ENCODE results near the gene LRG1. TPM values are rescaled to one million over a fixed set of nuclear protein-coding genes. Genes with fewer than 3 reads are reported as not detected.

The LRG1 gene
- total and polyA plus RNA-seq, 5 experiments from 2014 or later: not detected

GRCh38 chr19:4541114-4541805, 1.4 kb upstream of the LRG1 start:
- Mint-ChIP-seq H3K4me1 (peaks cover 5 to 10% (median 7%) of the 10 kb centered on the region in 4 donors), H3K9me3 (peaks cover 0 to 2% (median 0%) of the 10 kb centered on the region in 9 donors), H3K27me3 (peaks cover 0 to 28% (median 8%) of the 10 kb centered on the region in 5 donors), H3K4me3 (no peak overlapping the region), H3K36me3 (no peaks in the 10 kb centered on the region), H3K27ac (no peak overlapping the region)
- DNase-seq: no peak
- POLR2A ChIA-PET: no interaction called here
- ATAC-seq: no peak

- Mint-ChIP-seq H3K27ac (peak overlapping the region in 1 of 10 donors; percentile 29), H3K36me3 (no peaks in the 10 kb centered on the region), H3K9me3 (peaks cover 0 to 2% (median 0%) of the 10 kb centered on the region in 9 donors), H3K27me3 (peaks cover 3 to 34% (median 8%) of the 10 kb centered on the region in 5 donors), H3K4me3 (no peak overlapping the region), H3K4me1 (peaks cover 7 to 16% (median 14%) of the 10 kb centered on the region in 4 donors)
- POLR2A ChIA-PET: interaction anchor here (0.6 kb wide), 1 partner anchor 22 kb away, joined by 3 read pairs; no protein-coding TSS in a partner anchor
- no peak for DNase-seq
- ATAC-seq: no peak
Observed at GRCh38 chr19:4539169-4539692, 605 bp downstream of the LRG1 start.

- H3K4me3 Mint-ChIP-seq: no peak overlapping the region
- H3K9me3 Mint-ChIP-seq: peaks cover 0 to 2% (median 0%) of the 10 kb centered on the region in 9 donors
- H3K36me3 Mint-ChIP-seq: no peaks in the 10 kb centered on the region
- no peak overlapping the region for H3K27ac Mint-ChIP-seq
- DNase-seq (no peak), ATAC-seq (no peak)
- H3K4me1 Mint-ChIP-seq: peaks cover 7 to 16% (median 14%) of the 10 kb centered on the region in 4 donors
- POLR2A ChIA-PET: interaction anchor here (0.6 kb wide), 1 partner anchor 388 kb away, joined by 5 read pairs; no protein-coding TSS in a partner anchor
- H3K27me3 Mint-ChIP-seq: peaks cover 3 to 34% (median 8%) of the 10 kb centered on the region in 5 donors
Observed at GRCh38 chr19:4538601-4538954, 1.3 kb downstream of the LRG1 start.

GRCh38 chr19:4537953-4538600, 1.8 kb downstream of the LRG1 start:
- Mint-ChIP-seq H3K36me3 (no peaks in the 10 kb centered on the region), H3K27ac (peak overlapping the region in 1 of 10 donors; percentile 18), H3K4me3 (no peak overlapping the region), H3K9me3 (peaks cover 0 to 2% (median 0%) of the 10 kb centered on the region in 9 donors), H3K27me3 (peaks cover 3 to 38% (median 12%) of the 10 kb centered on the region in 5 donors), H3K4me1 (peaks cover 7 to 16% (median 14%) of the 10 kb centered on the region in 4 donors)
- DNase-seq: no peak
- POLR2A ChIA-PET: interaction anchor here (0.6 kb wide), 1 partner anchor 389 kb away, joined by 5 read pairs; no protein-coding TSS in a partner anchor
- ATAC-seq: no peak

- H3K4me1 Mint-ChIP-seq: peaks cover 7 to 16% (median 14%) of the 10 kb centered on the region in 4 donors
- H3K36me3 Mint-ChIP-seq: no peaks in the 10 kb centered on the region
- peaks cover 3 to 35% (median 12%) of the 10 kb centered on the region in 5 donors for H3K27me3 Mint-ChIP-seq
- ATAC-seq (no peak), DNase-seq (no peak)
- H3K9me3 Mint-ChIP-seq: peaks cover 0 to 2% (median 0%) of the 10 kb centered on the region in 9 donors
- POLR2A ChIA-PET: no interaction called here
- H3K4me3 Mint-ChIP-seq: no peak overlapping the region
- no peak overlapping the region for H3K27ac Mint-ChIP-seq
Observed at GRCh38 chr19:4536798-4537197, 3.0 kb downstream of the LRG1 start.

GRCh38 chr19:4534836-4535658, 4.8 kb downstream of the LRG1 start, which contains the start of gene PLIN5:
Gene PLIN5, minus strand, starts transcription at chr19:4535224. Its CDS starts 1,150 bp downstream, at chr19:4534074.
- H3K4me1 Mint-ChIP-seq: peaks cover 4 to 12% (median 7%) of the 10 kb centered on the region in 4 donors
- POLR2A ChIA-PET: interaction anchor here (0.8 to 1.0 kb wide), 2 partner anchors 10 kb away, joined by 3 read pairs; no protein-coding TSS in a partner anchor
- H3K27ac Mint-ChIP-seq: peak within 1 kb of the TSS in 2 of 10 donors; percentile 37 to 43
- peaks cover 3 to 35% (median 11%) of the 10 kb centered on the region in 5 donors for H3K27me3 Mint-ChIP-seq
- H3K36me3 Mint-ChIP-seq: no peaks in the 10 kb centered on the region
- peak within 1 kb of the TSS in 8 of 10 donors; percentile 33 to 74 (median 52) for H3K4me3 Mint-ChIP-seq
- peak; percentile 89 to 90 for ATAC-seq
- no peaks in the 10 kb centered on the region for H3K9me3 Mint-ChIP-seq
- peak in 9 of 10 donors; percentile 32 to 83 (median 54) for DNase-seq

- peaks cover 2 to 9% (median 6%) of the 10 kb centered on the region in 4 donors for H3K4me1 Mint-ChIP-seq
- ATAC-seq (no peak), DNase-seq (no peak)
- POLR2A ChIA-PET: interaction anchor here (1.0 kb wide), 1 partner anchor 9 kb away, joined by 3 read pairs; no protein-coding TSS in a partner anchor
- H3K27me3 Mint-ChIP-seq: peaks cover under 1 to 25% (median 3%) of the 10 kb centered on the region in 5 donors
- H3K27ac Mint-ChIP-seq: peak overlapping the region in 1 of 10 donors; percentile 53
- no peak overlapping the region for H3K4me3 Mint-ChIP-seq
- H3K9me3 Mint-ChIP-seq: no peaks in the 10 kb centered on the region
- no peaks in the 10 kb centered on the region for H3K36me3 Mint-ChIP-seq
Observed at GRCh38 chr19:4533835-4534424, 5.9 kb downstream of the LRG1 start.

GRCh38 chr19:4533334-4533733, 6.5 kb downstream of the LRG1 start:
- DNase-seq: no peak
- no peak for ATAC-seq
- H3K4me1 Mint-ChIP-seq: peaks cover 2 to 9% (median 6%) of the 10 kb centered on the region in 4 donors
- H3K36me3 Mint-ChIP-seq: no peaks in the 10 kb centered on the region
- H3K27me3 Mint-ChIP-seq: peaks cover 0 to 21% (median 3%) of the 10 kb centered on the region in 5 donors
- H3K4me3 Mint-ChIP-seq: no peak overlapping the region
- no peak overlapping the region for H3K27ac Mint-ChIP-seq
- POLR2A ChIA-PET: no interaction called here
- no peaks in the 10 kb centered on the region for H3K9me3 Mint-ChIP-seq

GRCh38 chr19:4531562-4532165, 8.2 kb downstream of the LRG1 start:
- Mint-ChIP-seq H3K27me3 (peaks cover 0 to 11% (median 3%) of the 10 kb centered on the region in 5 donors), H3K9me3 (no peaks in the 10 kb centered on the region), H3K36me3 (no peaks in the 10 kb centered on the region), H3K4me3 (no peak overlapping the region), H3K4me1 (peaks cover 2 to 9% (median 6%) of the 10 kb centered on the region in 4 donors), H3K27ac (peak overlapping the region in 1 of 10 donors; percentile 59)
- POLR2A ChIA-PET: no interaction called here
- no peak for DNase-seq
- ATAC-seq: no peak

GRCh38 chr19:4529924-4530522, 9.8 kb downstream of the LRG1 start:
- peak overlapping the region in 1 of 10 donors; percentile 52 for H3K4me3 Mint-ChIP-seq
- ATAC-seq: no peak
- no peak overlapping the region for H3K27ac Mint-ChIP-seq
- H3K4me1 Mint-ChIP-seq: peaks cover 0 to 3% (median 0%) of the 10 kb centered on the region in 4 donors
- POLR2A ChIA-PET: no interaction called here
- DNase-seq: no peak
- H3K36me3 Mint-ChIP-seq: no peaks in the 10 kb centered on the region
- peaks cover 0 to 7% (median 3%) of the 10 kb centered on the region in 5 donors for H3K27me3 Mint-ChIP-seq
- no peaks in the 10 kb centered on the region for H3K9me3 Mint-ChIP-seq

GRCh38 chr19:4528843-4529242, 11.0 kb downstream of the LRG1 start:
- DNase-seq (no peak), ATAC-seq (no peak)
- H3K4me3 Mint-ChIP-seq: no peak overlapping the region
- H3K27ac Mint-ChIP-seq: no peak overlapping the region
- H3K36me3 Mint-ChIP-seq: no peaks in the 10 kb centered on the region
- POLR2A ChIA-PET: no interaction called here
- no peaks in the 10 kb centered on the region for H3K4me1 Mint-ChIP-seq
- no peaks in the 10 kb centered on the region for H3K9me3 Mint-ChIP-seq
- H3K27me3 Mint-ChIP-seq: peaks cover 0 to 5% (median 3%) of the 10 kb centered on the region in 5 donors

Measured in naive thymus-derived CD8-positive, alpha-beta T cell (primary cell).